Esophagus muscularis mucosa (tissue), 4 donors: ENCODE results near the gene GRID2. TPM values are rescaled to one million over a fixed set of nuclear protein-coding genes. Genes with fewer than 3 reads are reported as not detected.

Experiments used
- DNase-seq: peaks from one replicate; pipeline ENCODE4 v3.0.0-alpha.2; 2017; ENCODE audit errors: extremely low spot score
- H3K27ac ChIP-seq, 4 donors: fragments of 200-600 bp; sonication (generic); replicated peaks in 1 of 4; 1 replicate in 3 of 4; 2 replicates in 1 of 4; pipeline ENCODE4 v1.5.1; 2016 to 2019; ENCODE audit warnings: mild to moderate bottlenecking in 1 of 4
- H3K27me3 ChIP-seq, 4 donors: fragments of 200-600 bp; sonication (generic); one replicate each; pipeline versions ENCODE4 v1.5.1 to v1.6.0; 2016 to 2019
- H3K36me3 ChIP-seq, 4 donors: fragments of 200-600 bp; sonication (generic); one replicate each; pipeline ENCODE4 v1.5.1; 2016 to 2019
- H3K4me1 ChIP-seq, 4 donors: fragments of 200-600 bp; sonication (generic); one replicate each; pipeline ENCODE4 v1.5.1; 2016 to 2019
- H3K4me3 ChIP-seq, 4 donors: fragments of 200-600 bp; sonication (generic); 1 replicate in 2 of 4; 2 replicates in 2 of 4; pipeline ENCODE4 v1.5.1; 2016 to 2019; ENCODE audit warnings: mild to moderate bottlenecking in 4 of 4, moderate library complexity in 1 of 4
- H3K9me3 ChIP-seq, 4 donors: fragments of 200-600 bp; sonication (generic); 1 replicate in 3 of 4; 2 replicates in 1 of 4; pipeline ENCODE4 v1.5.1; 2016 to 2019
- CTCF ChIP-seq, 3 experiments: fragments of 200-600 bp in 2 of 3; fragments of 450-650 bp in 1 of 3; sonication (generic) in 2 of 3; IDR thresholded peaks; one replicate each; pipeline ENCODE4 v1.5.1; 2017 to 2019; ENCODE audit warnings: antibody characterized with exemption in 3 of 3, mild to moderate bottlenecking in 2 of 3, moderate library complexity in 1 of 3
- EP300 ChIP-seq: sonication (generic); formaldehyde crosslinking; IDR thresholded peaks from one replicate; pipeline ENCODE4 v1.6.1; 2017; ENCODE audit warnings: antibody characterized with exemption
- POLR2A ChIP-seq: fragments of 450-650 bp; IDR thresholded peaks from one replicate; pipeline ENCODE4 v1.6.1; 2017; ENCODE audit warnings: antibody characterized with exemption, moderate library complexity, mild to moderate bottlenecking, low read depth
- POLR2AphosphoS5 ChIP-seq, 2 donors: sonication (generic); formaldehyde crosslinking; IDR thresholded peaks; one replicate each; pipeline ENCODE4 v1.6.1; 2017; ENCODE audit warnings: antibody characterized with exemption in 2 of 2
- whole genome bisulfite sequencing: methylation state at CpG from one replicate; pipeline ENCODE4 v1.1.5; 2018; 5-methylcytosine and 5-hydroxymethylcytosine counted together
- intact Hi-C: fragments of 100-400 bp; cut with DNase I; formaldehyde crosslinking; loops from one replicate; pipeline ENCODE4 v1.15.1; 2023
- total RNA-seq, 4 donors: library from RNA; depleted of rRNA; stranded (reverse); fragments of >200 nt; gene quantifications; one replicate each; pipeline versions ENCODE4 v1.1.0 to v1.2.1, GENCODE V29; 2016

The GRID2 gene
- total RNA-seq, 4 donors from 2014 or later: 0.06 to 0.17 TPM; not detected in 2

- no peak for DNase-seq
- TF ChIP-seq EP300 (no peak), CTCF (IDR thresholded peaks at IDR 0.05) (no peak), POLR2A (no peak), POLR2AphosphoS5 (IDR thresholded peaks at IDR 0.05) (no peak)
- Histone ChIP-seq H3K27ac (no peak overlapping the region), H3K9me3 (peaks cover 0 to 6% (median 3%) of the 10 kb centered on the region in 4 donors), H3K36me3 (no peaks in the 10 kb centered on the region), H3K4me3 (no peak overlapping the region), H3K4me1 (no peaks in the 10 kb centered on the region), H3K27me3 (no peaks in the 10 kb centered on the region)
- 81% methylated on average over 2 of the region's 2 CpGs for WGBS
- intact Hi-C loops: no loop called here
Observed at GRCh38 chr4:92261256-92261655, 42.5 kb upstream of the GRID2 start.

- intact Hi-C loops: no loop called here
- Histone ChIP-seq H3K36me3 (no peaks in the 10 kb centered on the region), H3K27ac (no peak overlapping the region), H3K27me3 (no peaks in the 10 kb centered on the region), H3K4me1 (no peaks in the 10 kb centered on the region), H3K9me3 (no peaks in the 10 kb centered on the region), H3K4me3 (no peak overlapping the region)
- WGBS: 78% methylated on average over 2 of the region's 2 CpGs
- no peak for DNase-seq
- TF ChIP-seq EP300: no peak
- TF ChIP-seq CTCF (IDR thresholded peaks at IDR 0.05): no peak
- no peak for TF ChIP-seq POLR2AphosphoS5 (IDR thresholded peaks at IDR 0.05)
- no peak for TF ChIP-seq POLR2A
Observed at GRCh38 chr4:92262371-92262770, 41.4 kb upstream of the GRID2 start.

GRCh38 chr4:92263010-92263409, 40.8 kb upstream of the GRID2 start:
- no peaks in the 10 kb centered on the region for H3K36me3 ChIP-seq
- intact Hi-C loops: no loop called here
- TF ChIP-seq CTCF (IDR thresholded peaks at IDR 0.05) (no peak), EP300 (no peak), POLR2A (no peak), POLR2AphosphoS5 (IDR thresholded peaks at IDR 0.05) (no peak)
- no peaks in the 10 kb centered on the region for H3K4me1 ChIP-seq
- no peak overlapping the region for H3K27ac ChIP-seq
- no peaks in the 10 kb centered on the region for H3K27me3 ChIP-seq
- DNase-seq: no peak
- no peak overlapping the region for H3K4me3 ChIP-seq
- WGBS: 94% methylated on average over 2 of the region's 2 CpGs
- H3K9me3 ChIP-seq: no peaks in the 10 kb centered on the region

GRCh38 chr4:92263575-92263974, 40.2 kb upstream of the GRID2 start:
- Histone ChIP-seq H3K9me3 (no peaks in the 10 kb centered on the region), H3K27me3 (no peaks in the 10 kb centered on the region), H3K36me3 (no peaks in the 10 kb centered on the region), H3K27ac (no peak overlapping the region), H3K4me3 (no peak overlapping the region), H3K4me1 (no peaks in the 10 kb centered on the region)
- TF ChIP-seq CTCF (IDR thresholded peaks at IDR 0.05) (no peak), POLR2A (no peak), POLR2AphosphoS5 (IDR thresholded peaks at IDR 0.05) (no peak)
- 90% methylated on average over 1 of the region's 1 CpG for WGBS
- intact Hi-C loops: no loop called here
- no peak for DNase-seq

GRCh38 chr4:92264163-92264562, 39.6 kb upstream of the GRID2 start:
- no peak for DNase-seq
- intact Hi-C loops: no loop called here
- no peak for TF ChIP-seq POLR2A
- TF ChIP-seq CTCF (IDR thresholded peaks at IDR 0.05): no peak
- TF ChIP-seq POLR2AphosphoS5 (IDR thresholded peaks at IDR 0.05): no peak
- no peak for TF ChIP-seq EP300
- no peaks in the 10 kb centered on the region for H3K9me3 ChIP-seq
- no peak overlapping the region for H3K4me3 ChIP-seq
- no peaks in the 10 kb centered on the region for H3K4me1 ChIP-seq
- H3K27me3 ChIP-seq: no peaks in the 10 kb centered on the region
- no peak overlapping the region for H3K27ac ChIP-seq
- no peaks in the 10 kb centered on the region for H3K36me3 ChIP-seq
- 69% methylated on average over 3 of the region's 3 CpGs for WGBS
